BE2C (cell line): ENCODE measurements around the gene SEMA4A.
"Not testable (repeated sequence)": the region's sequence is repeated elsewhere in the genome, so short reads cannot be mapped to it uniquely, and the experiment has no call there.

Source experiments
- DNase-seq: peaks from one replicate; pipeline ENCODE4 v3.0.0-alpha.2; 2020
- H3K27me3 ChIP-seq: fragments of 250-450 bp; sonication (Bioruptor Pico); 2 replicates; pipeline ENCODE4 v1.5.1; 2020; ENCODE audit warnings: mild to moderate bottlenecking
- H3K36me3 ChIP-seq: fragments of 250-450 bp; sonication (Bioruptor Pico); 2 replicates; pipeline ENCODE4 v1.5.1; 2020; ENCODE audit warnings: mild to moderate bottlenecking
- H3K4me1 ChIP-seq: fragments of 250-450 bp; sonication (Bioruptor Pico); 2 replicates; pipeline ENCODE4 v1.5.1; 2020
- H3K4me3 ChIP-seq: 2 replicates; pipeline ENCODE4 v1.5.1; 2011; ENCODE audit warnings: low read depth, low read length
- H3K9me3 ChIP-seq: fragments of 250-450 bp; sonication (Bioruptor Pico); 2 replicates; pipeline ENCODE4 v1.5.1; 2020
- TF ChIP-seq, protein P1 (sequence below): IDR thresholded peaks from 2 replicates; pipeline ENCODE4 v1.5.1; 2012; ENCODE audit warnings: mild to moderate bottlenecking, low read depth, low read length

SEMA4A gene

DNA sequence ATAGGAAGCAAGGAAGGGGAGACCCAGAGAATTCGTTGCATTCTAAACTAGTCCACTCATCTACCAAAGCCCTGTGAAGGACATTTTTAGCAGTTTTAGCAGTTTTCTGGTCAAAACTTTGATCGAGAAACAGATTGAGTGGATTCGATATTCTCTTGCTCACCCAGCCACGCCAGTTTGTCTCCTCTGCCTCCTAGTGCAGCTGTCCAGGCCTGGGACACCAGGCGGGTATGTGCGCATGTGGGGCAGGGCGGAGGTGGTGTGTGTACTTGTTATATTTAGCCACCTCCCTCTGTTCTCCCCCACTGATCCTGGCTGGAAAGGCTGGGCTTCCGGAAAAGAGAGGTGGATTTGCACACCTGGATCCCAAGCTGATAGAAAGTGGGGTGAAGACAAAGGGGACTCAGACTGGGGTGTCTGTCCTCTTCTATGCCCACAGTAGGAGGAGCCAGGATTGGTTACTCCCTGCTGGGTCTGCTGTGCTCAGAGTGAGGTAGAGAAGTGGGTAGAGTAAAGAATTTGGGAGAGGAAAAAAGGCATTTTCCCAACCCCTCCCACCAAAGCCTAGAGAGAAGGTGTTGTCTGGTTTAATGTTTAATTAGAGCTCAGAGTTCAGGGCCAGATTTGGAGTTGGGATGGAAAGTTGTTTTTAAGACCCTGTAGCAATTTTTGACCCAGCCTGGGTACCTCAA is 35.1 kb upstream of the SEMA4A start:
- TF ChIP-seq, protein P1, sequence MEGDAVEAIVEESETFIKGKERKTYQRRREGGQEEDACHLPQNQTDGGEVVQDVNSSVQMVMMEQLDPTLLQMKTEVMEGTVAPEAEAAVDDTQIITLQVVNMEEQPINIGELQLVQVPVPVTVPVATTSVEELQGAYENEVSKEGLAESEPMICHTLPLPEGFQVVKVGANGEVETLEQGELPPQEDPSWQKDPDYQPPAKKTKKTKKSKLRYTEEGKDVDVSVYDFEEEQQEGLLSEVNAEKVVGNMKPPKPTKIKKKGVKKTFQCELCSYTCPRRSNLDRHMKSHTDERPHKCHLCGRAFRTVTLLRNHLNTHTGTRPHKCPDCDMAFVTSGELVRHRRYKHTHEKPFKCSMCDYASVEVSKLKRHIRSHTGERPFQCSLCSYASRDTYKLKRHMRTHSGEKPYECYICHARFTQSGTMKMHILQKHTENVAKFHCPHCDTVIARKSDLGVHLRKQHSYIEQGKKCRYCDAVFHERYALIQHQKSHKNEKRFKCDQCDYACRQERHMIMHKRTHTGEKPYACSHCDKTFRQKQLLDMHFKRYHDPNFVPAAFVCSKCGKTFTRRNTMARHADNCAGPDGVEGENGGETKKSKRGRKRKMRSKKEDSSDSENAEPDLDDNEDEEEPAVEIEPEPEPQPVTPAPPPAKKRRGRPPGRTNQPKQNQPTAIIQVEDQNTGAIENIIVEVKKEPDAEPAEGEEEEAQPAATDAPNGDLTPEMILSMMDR: no peak
- peak overlapping the region; percentile 23 for H3K4me3 ChIP-seq
- DNase-seq: no peak
- H3K36me3 ChIP-seq: peaks cover 14% of the 10 kb centered on the region; the same call in 1 of the 2 replicates
- no peaks in the 10 kb centered on the region for H3K27me3 ChIP-seq
- H3K9me3 ChIP-seq: no peaks in the 10 kb centered on the region
- peaks cover 42% of the 10 kb centered on the region for H3K4me1 ChIP-seq

DNA sequence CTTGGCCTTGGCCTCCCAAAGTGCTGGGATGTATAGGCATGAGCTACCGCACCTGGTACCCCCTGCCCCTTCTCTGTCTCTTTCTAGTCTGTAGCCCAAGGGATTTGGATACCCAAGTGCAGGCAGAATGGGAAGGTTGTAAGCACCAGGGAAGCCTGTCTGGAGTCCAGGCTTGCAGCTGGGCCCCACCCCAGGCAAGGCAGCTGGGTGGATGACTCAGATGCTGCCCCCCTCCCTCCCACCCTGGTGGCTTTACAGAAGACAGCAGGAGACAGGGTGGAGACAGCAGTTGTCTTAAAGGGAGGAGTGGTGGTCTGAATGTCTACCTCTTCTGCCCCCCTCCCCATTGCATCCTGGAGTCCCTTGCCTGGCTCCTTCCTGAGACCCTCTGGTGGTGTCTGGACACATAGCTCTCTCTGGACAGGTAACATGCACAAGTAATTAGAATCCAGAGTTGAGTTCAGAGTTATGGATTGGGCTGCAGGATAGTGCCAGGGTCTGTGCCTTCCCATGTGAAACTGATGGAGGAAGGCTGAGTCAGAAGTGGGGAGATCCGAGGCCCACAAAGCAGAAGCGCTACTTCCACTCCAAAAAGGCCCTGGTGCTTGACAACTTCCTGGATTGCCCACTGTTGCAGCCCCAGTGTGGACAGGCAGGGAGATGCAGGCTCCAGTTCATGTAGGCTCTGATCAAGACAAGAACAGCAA is 33.7 kb upstream of the SEMA4A start:
- Histone ChIP-seq H3K4me1 (peaks cover 39% of the 10 kb centered on the region), H3K27me3 (no peaks in the 10 kb centered on the region), H3K9me3 (no peaks in the 10 kb centered on the region), H3K36me3 (peaks cover 14% of the 10 kb centered on the region; the same call in 1 of the 2 replicates), H3K4me3 (no peak overlapping the region)
- peak; percentile 69 for DNase-seq
- TF ChIP-seq, protein P1: no peak

DNA sequence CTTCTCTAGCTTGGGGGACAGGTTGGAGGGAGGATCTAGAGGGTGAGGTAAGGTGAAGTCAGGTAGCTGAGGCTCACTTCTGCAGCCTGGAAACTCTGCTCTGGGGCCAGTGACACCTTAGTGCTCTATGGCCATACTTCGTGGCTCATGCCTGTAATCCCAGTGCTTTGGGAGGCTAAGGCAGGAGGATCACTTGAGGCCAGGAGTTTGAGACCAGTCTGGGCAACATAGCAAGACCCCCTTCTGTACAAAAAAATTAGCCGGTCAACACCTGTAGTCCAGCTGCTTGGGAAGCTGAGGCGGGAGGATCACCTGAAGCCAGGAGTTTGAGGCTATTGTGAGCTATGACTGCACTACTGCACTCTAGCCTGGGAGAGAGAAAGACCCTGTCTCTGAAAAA is 33.1 kb upstream of the SEMA4A start:
- Histone ChIP-seq H3K4me1 (peaks cover 46% of the 10 kb centered on the region), H3K27me3 (no peaks in the 10 kb centered on the region), H3K9me3 (no peaks in the 10 kb centered on the region), H3K4me3 (no peak overlapping the region), H3K36me3 (peaks cover 14% of the 10 kb centered on the region; the same call in 1 of the 2 replicates)
- TF ChIP-seq, protein P1: no peak
- DNase-seq: no peak

DNA sequence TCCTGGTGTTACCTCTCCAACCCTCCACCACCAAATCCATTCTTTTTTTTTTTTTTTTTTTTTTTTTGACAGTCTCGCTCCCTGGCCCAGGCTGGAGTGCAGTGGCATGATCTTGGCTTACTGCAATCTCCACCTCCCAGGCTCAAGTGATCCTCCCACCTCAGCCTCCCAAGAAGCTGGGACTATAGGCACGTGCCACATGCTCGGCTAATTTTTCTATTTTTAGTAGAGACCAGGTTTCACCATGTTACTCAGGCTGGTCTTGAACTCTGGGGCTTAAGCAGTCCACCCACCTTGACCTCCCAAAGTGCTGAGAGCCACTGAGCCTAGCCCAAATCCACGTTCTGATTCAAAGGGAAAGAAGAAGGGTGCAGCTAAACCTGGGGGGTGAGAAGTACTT is 32.4 kb upstream of the SEMA4A start:
- Histone ChIP-seq H3K4me1 (peaks cover 50% of the 10 kb centered on the region), H3K36me3 (peaks cover 14% of the 10 kb centered on the region; the same call in 1 of the 2 replicates)
- DNase-seq, H3K4me3 ChIP-seq, H3K27me3 ChIP-seq, H3K9me3 ChIP-seq: not testable (repeated sequence)

DNA sequence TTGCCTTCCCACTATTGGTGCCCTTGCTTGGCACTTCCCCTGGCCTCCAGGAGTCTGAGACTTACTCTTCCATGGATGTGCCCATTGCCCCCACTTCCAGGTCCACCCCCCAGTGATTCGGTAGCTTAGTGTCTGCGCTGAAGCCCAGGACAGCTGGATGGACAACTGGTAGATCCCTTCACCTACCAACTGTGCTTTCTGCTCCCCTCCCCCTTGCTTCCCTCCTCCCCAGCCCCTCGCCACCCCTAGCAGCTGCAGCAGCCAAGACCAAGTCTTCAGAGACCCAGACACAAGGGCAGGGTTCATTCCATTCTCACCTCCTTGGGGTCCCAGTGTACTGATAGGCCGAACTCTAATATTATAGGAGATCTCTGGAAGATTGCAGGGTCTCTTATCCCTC is 31.9 kb upstream of the SEMA4A start:
- TF ChIP-seq, protein P1: no peak
- DNase-seq: no peak

DNA sequence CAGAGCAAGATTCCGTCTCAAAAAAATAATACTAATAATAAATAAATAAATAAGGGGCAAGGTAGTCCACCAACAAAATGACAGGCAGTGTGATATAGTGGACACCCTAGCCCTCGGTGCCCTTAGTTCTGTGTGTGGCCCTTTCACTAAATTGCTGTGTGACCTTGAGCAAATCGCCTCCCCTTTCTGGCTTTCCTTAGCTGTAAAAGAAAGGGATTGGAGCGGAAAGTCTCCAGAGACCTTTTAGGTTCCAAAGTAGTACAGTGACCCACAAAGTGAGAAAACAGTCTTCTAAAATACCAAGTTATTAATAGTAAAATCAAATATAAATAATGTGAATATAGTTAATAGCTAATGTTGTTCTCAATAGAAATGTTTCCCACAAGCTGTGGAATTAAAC is 31.3 kb upstream of the SEMA4A start:
- H3K27me3 ChIP-seq: no peaks in the 10 kb centered on the region
- H3K36me3 ChIP-seq: peaks cover 14% of the 10 kb centered on the region; the same call in 1 of the 2 replicates
- peaks cover 56% of the 10 kb centered on the region for H3K4me1 ChIP-seq
- no peaks in the 10 kb centered on the region for H3K9me3 ChIP-seq
- DNase-seq: no peak
- H3K4me3 ChIP-seq: peak overlapping the region; percentile 8; the same call in 1 of the 2 replicates
- TF ChIP-seq, protein P1: no peak

More for the DNA sequence above, 31.9 kb upstream of the SEMA4A start:
- Histone ChIP-seq H3K27me3 (no peaks in the 10 kb centered on the region), H3K4me1 (peaks cover 50% of the 10 kb centered on the region), H3K9me3 (no peaks in the 10 kb centered on the region), H3K4me3 (no peak overlapping the region), H3K36me3 (peaks cover 14% of the 10 kb centered on the region; the same call in 1 of the 2 replicates)
